ENCODE data around the gene ZNF428.

GRCh38 chr19:43595605-43595998 lies 23.8 kb downstream of the ZNF428 start:
- TF ChIP-seq CTCF (IDR thresholded peaks at IDR 0.05): no peak
- TF ChIP-seq POLR2AphosphoS5 (IDR thresholded peaks at IDR 0.05): no peak
- no peak for TF ChIP-seq POLR2A (IDR thresholded peaks at IDR 0.05)

Data from transverse colon (tissue), 4 donors.